ENCODE measurements around the gene POU2AF1.

POU2AF1 gene

GRCh38 chr11:111378861-111379601 is at the start of gene POU2AF1:
TSS of gene POU2AF1 (minus strand) at chr11:111379275. CDS start at chr11:111379177, 98 bp downstream.
- DNase-seq (ENCODE audit: low read depth in 2 of 3, low spot score in 1 of 3) = peak; percentile 73 to 81 (median 78)

GRCh38 chr11:111428113-111428876 is 49.2 kb upstream of the POU2AF1 start:
- no peak for DNase-seq (ENCODE audit: low read depth in 2 of 3, low spot score in 1 of 3)

DNA sequence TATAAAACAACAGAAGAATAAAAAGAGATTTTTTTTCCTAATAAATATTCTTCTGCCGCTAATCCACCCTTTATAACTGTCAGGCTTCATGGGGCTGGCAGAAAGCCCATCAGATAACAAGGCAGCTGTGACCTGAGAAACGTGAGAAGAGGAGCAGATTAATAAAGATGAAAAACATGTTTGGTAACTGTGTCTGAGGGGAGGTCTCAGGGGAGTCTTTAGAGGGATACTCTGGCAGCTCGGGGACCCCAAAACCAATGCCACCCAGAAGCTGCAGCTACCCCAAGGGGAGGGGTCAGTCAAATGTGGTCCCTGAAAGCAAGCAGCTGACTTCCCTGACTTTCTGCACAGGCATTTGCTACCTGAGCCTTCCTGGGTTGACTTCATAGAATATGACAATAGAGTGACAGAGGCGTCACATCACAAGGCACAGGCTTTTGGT is 48.4 kb upstream of the POU2AF1 start:
- no peak for DNase-seq (ENCODE audit: low read depth in 2 of 3, low spot score in 1 of 3)

GRCh38 chr11:111426617-111427016 is 47.5 kb upstream of the POU2AF1 start:
- no peak for DNase-seq (ENCODE audit: low read depth in 2 of 3, low spot score in 1 of 3)

- no peak for DNase-seq (ENCODE audit: low read depth in 2 of 3, low spot score in 1 of 3)
Observed at GRCh38 chr11:111423250-111423615, 44.2 kb upstream of the POU2AF1 start.

- peak; percentile 48 to 60 (median 55) for DNase-seq (ENCODE audit: low read depth in 2 of 3, low spot score in 1 of 3)
Observed at GRCh38 chr11:111422494-111423249, 43.6 kb upstream of the POU2AF1 start.

GRCh38 chr11:111421251-111421650 is 42.2 kb upstream of the POU2AF1 start:
- no peak for DNase-seq (ENCODE audit: low read depth in 2 of 3, low spot score in 1 of 3)

GRCh38 chr11:111419641-111420327 is 40.7 kb upstream of the POU2AF1 start:
- no peak for DNase-seq (ENCODE audit: low read depth in 2 of 3, low spot score in 1 of 3)

DNA sequence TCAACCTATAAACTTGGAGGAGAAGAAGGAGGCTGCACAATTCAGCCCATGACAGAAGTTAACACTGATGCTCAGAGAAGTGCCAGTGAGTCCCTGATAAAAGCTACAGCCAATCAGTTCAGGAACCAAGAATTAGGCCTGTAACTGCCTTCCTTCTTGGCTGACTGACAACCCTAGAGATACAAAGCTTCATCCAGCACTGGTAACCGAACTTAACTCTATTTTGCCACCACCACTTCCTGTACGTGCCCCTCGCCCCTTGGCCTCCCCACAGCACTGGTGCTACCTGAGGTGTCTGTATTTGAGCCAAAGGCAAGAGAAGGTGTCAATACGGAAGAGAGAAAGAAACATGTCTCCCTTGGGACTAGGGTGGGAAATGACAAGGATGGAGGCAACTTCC is 40.1 kb upstream of the POU2AF1 start:
- DNase-seq (ENCODE audit: low read depth in 2 of 3, low spot score in 1 of 3) = no peak

DNA sequence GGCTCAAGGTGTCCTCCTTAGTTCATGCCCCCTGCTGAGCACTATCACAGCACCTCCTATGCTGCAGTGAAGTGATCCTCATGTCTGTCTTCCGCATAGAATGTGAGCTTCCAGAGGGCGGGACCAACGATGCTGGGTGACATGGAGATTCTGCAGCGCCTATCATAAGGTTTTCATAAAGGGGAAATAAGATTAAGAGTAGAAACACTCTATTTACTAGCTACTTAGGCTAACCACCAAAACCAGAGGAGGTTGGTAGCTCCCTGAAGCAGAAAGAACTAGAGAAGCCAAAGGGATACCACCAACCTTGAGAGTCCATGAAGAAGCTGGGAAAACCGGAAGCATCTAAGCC is 39.3 kb upstream of the POU2AF1 start:
- DNase-seq (ENCODE audit: low read depth in 2 of 3, low spot score in 1 of 3) = no peak

DNA sequence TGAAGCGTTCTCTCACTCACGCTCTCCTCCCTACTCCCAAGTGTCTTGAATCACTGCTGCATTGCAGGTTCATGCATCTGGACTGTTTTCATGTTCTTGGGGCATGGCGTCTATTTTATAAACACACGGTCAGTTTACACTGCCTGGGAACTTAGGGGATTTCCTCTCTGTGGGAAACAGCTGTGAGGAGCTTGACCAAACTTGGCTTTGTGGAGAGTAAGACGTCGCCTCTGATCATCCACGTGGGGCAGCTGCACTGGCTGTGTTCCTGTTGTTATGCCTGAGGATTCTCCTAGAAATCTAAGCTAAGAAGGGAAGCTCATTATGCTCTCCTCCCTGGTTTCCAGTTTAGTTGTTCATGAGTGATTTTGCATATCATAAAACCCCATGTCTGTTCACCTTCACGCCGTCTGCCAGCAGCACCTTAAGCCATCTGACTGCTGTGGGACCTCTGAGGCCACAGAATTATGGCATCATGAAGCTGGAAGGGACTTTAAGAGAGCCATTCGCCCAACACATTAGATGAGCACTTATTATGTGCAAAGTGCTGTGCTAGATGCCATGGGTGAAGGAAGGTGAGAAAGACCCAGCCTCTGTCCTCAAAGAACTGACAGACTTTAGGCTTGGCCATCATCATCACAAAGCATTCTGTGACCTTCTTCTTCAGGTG is 38.8 kb upstream of the POU2AF1 start:
- DNase-seq (ENCODE audit: low read depth in 2 of 3, low spot score in 1 of 3) = no peak

DNA sequence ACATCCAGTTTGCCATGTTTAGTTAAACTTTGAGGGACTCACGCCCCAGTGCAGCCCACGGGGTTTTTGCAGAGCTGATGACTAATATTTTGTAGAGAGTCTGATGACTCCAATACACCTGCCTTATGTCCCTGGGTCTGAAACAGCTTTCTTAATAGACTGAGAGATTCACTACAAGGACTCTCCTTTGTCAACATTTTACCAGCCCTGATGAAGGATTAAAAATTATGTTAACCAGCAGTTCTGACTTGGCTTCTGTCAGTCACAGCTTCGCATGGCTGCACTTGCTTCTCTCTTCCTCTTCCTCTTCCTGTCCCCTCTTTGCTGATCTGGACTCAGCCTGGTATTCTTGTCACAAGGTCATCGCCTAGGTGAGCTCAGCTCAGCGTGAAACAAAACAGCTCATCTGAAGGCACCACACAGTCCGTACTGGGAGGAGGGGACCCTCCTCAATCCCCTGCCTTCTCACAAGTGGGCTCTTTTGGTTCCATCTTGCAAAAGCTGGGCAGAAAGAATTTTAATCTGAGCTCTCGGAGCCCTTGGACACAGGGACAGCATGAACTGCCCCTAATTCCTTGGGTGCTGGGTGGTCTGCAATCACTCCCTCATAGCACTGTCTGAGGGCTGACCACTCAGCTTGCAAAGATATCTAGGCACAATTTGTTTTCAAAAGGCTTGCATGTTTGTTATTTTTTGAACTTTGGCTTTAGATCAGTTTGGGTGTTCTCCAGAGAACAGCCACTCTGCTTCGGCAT is 38.1 kb upstream of the POU2AF1 start:
- no peak for DNase-seq (ENCODE audit: low read depth in 2 of 3, low spot score in 1 of 3)

DNA sequence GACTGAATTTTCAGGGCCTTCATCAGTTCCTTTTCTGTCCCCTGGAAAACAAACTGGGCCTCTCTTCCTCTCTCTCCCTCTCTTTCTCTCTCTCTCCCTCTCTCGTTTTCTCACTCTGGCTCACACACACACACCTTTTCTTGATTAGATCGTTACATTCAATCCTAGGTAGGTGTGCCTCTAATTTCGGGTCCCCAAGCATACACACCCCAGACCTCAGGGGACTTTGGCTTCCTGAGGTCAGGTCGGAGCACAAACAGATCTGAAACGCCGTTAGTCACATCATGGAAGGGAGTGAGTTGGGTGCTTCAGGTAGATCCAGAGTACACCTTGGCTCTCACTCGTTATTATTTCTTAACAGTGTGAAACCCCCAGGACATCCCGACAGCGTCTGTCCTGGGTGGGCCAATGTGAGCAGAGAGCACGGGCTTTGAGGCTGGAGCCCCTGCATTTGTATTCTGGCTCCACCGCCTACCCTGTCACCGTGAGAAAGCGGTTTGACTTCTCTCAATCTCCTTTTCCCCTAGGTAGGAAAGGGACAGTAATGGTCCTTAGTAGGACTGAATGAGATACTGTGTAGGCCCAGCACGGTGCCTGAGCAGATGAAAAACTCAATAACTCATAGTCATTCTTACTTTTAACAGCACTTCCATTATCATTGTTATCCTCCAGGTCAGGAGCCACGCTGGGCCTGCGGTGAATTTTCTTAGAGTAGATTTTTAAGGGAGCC is 37.3 kb upstream of the POU2AF1 start:
- DNase-seq (ENCODE audit: low read depth in 2 of 3, low spot score in 1 of 3) = no peak

DNA sequence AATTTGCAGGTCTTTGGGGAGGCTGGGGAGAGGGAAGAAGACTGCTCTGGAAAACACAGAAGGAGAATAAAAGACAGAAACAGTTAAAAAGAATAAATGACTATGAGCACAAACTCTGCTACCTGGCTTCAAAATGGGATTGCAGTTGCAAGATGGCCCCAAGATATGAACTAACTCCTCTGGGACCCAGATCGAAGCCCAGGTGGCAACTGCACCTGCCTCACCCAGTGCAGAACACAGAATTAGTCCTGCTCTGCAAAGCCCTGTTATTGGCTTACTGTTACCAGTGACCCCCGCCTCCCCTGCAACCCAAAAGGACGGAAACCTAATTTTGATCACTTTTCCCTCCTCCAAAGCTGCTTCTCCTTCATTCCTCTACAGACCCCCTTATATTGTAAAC is 35.9 kb upstream of the POU2AF1 start:
- DNase-seq (ENCODE audit: low read depth in 2 of 3, low spot score in 1 of 3) = no peak

- no peak for DNase-seq (ENCODE audit: low read depth in 2 of 3, low spot score in 1 of 3)
Observed at GRCh38 chr11:111414267-111414931, 35.3 kb upstream of the POU2AF1 start.

DNA sequence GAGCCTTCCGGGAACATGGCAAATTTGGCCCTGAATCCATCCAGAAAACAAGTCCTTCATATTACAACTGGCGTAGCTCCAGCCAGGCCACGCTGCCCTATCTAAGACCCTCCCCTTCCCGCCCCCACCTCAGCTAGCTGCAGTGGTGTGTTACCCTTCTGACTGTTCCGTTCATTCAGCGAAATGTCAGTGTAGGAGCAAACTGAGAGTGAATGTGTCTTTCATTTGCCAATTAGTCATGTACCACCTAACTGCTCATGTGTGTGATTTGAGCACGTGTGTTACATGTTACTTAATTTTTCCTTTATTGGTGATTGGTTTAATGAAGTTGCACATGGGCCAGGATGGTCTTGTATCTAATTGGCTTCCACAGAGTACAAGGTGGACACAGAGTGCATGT is 34.8 kb upstream of the POU2AF1 start:
- peak; percentile 28 to 52 (median 33) for DNase-seq (ENCODE audit: low read depth in 2 of 3, low spot score in 1 of 3)

GRCh38 chr11:111412293-111412692 is 33.2 kb upstream of the POU2AF1 start:
- DNase-seq (ENCODE audit: low read depth in 2 of 3, low spot score in 1 of 3) = no peak

DNA sequence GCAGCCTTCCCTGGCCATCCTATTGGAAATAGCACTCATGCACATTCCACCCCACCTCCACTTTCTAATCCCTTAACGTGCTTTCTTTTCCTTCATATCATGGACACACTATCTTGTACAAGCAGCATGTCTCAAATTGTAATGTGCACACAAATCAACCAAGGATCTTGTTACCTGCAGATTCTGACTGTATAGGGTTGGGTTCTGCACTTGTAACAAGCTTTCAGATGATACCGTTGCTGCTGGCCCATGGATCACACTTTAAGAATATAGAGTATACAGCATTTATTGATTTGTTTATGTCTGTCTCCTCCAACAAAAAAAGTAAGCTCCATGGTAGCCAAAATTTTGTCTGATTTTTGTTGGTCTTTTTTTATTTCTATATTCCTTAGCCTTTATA is 32.4 kb upstream of the POU2AF1 start:
- no peak for DNase-seq (ENCODE audit: low read depth in 2 of 3, low spot score in 1 of 3)

DNA sequence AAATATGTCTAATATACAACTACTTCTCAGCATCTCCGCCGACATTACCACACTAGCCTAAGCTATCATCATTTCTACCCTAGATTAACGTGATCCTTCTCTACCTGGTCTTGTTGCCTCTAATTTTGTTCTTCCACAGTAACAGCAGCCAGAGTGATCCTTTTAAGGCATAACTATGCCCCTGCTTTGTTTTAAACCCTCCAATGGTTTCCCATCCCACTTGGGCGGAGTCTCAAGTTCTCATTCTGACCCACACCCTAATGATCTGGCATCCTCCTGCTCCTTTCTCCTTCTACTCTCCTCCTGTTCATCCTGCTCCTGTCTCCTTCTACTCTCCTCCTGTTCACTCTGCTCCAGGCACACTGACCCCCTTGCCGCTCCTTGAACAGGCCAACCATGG is 31.9 kb upstream of the POU2AF1 start:
- DNase-seq (ENCODE audit: low read depth in 2 of 3, low spot score in 1 of 3) = no peak

Data from stimulated activated CD4-positive, alpha-beta T cell treated with anti-CD3 and anti-CD28 coated beads, Interleukin-12 subunit alpha, Interleukin-12 subunit beta, amount 100 ng/mL, for 48 hours (primary cell).